GM19351 (cell line): ENCODE measurements around the gene AXIN1.
A peak's percentile ranks its signal among the peaks of the same experiment; 100 is the strongest.
"Not testable (repeated sequence)": the region's sequence is repeated elsewhere in the genome, so short reads cannot be mapped to it uniquely, and the experiment has no call there.

Experiments
- ATAC-seq: cut with Tn5 transposase; IDR thresholded peaks from one replicate; pipeline ENCODE4 v1.9.1; 2021; ENCODE audit warnings: mild to moderate bottlenecking, moderate library complexity; ENCODE audit not compliant: unreplicated experiment

The AXIN1 gene

GRCh38 chr16:370979-371514, 18.5 kb upstream of the AXIN1 start:
- no peak for ATAC-seq

GRCh38 chr16:370443-370842, 17.9 kb upstream of the AXIN1 start, which contains the start of gene MRPL28:
Gene MRPL28, minus strand, starts transcription at chr16:370538. Its CDS starts 320 bp downstream, at chr16:370218.
- peak; percentile 94 for ATAC-seq

DNA sequence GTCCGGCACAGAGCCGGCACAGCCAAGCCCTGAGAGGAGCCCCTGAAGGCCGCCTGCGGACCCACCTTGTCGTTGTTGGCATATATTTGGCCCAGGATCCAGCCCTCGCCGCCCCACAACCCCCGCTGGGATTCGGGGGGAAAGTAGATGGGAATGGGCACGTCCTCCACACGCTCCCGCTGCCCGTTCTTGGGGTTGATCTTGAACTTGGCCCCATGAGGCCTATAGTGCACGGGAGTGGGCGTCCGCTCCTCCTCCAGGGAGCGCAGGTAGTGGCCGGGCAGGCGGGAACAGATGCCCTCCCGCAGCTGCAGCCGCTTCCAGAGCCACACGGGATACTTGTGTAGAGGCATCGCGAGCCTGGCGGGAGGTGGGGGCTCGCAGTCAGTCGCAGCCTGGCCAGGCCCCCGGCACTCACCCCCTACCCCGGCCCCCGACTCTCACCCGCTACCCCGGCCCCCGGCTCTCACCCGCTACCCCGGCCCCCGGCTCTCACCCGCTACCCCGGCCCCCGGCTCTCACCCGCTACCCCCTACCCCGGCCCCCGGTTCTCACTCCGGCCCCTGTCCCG, 17.4 kb upstream of the AXIN1 start:
- no peak for ATAC-seq

GRCh38 chr16:369275-369865, 16.8 kb upstream of the AXIN1 start:
- ATAC-seq, result no peak

- no peak for ATAC-seq
Observed at GRCh38 chr16:368388-369158, 16.1 kb upstream of the AXIN1 start.

DNA sequence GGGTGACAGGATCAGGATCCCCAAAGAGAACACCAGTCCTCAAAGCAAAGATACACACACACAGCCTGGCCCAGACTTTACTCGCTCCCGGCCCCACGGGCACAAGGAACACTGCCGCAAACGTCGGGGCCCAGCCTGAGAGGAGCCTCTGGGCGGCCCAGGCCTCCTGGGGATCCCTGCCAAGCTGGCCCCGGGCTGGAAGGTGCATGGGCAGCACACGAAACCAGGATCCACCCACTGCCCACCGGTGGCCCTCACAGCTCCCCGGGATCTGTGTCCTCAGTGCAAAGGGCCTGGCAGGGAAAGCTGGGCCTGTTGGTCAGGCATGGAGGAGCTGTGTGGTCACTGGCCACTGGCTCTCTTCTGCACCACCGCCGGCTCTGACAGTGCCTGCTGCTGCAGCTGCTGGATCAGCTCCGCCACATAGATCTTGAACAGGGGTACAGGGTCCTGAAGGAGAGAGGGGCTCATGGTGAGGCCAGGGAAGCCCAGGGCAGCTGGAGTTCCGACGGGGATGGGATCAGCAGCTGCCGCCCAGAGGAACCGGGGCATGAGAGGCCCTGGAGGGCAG, 14.9 kb upstream of the AXIN1 start:
- no peak for ATAC-seq

DNA sequence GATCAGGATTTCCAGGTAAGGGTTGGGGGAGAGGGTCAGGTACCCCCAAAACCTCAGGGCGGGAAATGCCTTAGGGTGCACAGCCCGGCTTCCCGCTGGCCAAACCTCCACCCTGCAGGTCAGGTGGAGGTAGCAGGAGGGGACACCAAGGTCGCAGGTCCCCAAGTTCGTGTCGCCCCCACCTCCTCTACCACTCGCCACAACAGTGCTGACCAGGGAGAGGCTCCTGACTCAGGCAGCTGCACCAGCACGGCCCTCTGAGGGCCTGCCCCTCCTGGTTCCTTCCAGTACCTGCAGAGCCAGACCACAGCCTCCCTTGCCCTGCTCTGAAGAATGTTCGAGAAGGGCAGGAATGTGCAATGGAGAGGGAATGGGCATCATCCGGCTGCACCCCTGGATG, 14.0 kb upstream of the AXIN1 start:
- ATAC-seq, result no peak

DNA sequence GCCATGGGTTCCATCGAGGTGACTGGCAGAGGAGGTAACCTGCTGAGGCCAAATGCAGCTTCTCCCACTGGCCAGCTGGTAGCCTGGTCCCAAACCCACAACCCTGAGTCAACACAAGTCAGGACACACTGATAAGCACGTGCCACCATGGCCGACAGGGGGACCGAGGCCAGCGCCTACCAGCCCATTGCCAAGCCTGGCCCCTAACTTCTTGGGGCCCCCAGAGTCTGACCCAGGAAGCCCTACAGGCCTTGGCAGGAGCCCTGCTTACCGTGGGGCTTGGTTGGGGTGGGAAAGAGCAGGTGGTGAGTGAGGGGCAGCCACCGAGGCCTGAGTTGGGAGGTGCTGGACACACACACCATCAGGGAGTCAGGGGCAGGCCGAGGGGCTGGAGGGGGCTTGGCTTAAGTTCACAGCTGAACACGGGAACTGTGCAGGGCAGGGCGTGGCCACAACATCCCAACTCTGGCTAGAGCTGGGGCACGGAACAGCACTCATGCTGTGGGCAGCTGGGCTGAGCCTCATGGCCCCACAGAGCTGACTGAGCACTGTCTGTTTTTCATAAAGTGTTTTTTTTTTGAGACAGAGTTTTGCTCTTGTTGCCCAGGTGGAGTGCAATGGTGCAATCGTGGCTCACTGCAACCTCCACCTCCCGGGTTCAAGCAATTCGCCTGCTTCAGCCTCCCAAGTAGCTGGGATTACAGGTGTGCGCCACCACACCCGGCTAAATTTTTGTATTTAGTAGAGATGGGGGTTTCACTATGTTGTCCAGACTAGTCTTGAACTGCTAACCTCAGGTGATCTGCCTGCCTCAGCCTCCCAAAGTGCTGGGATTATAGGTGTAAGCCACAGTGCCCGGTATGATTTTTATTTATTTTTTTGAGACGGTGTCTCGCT, 12.3 kb upstream of the AXIN1 start:
- no peak for ATAC-seq

DNA sequence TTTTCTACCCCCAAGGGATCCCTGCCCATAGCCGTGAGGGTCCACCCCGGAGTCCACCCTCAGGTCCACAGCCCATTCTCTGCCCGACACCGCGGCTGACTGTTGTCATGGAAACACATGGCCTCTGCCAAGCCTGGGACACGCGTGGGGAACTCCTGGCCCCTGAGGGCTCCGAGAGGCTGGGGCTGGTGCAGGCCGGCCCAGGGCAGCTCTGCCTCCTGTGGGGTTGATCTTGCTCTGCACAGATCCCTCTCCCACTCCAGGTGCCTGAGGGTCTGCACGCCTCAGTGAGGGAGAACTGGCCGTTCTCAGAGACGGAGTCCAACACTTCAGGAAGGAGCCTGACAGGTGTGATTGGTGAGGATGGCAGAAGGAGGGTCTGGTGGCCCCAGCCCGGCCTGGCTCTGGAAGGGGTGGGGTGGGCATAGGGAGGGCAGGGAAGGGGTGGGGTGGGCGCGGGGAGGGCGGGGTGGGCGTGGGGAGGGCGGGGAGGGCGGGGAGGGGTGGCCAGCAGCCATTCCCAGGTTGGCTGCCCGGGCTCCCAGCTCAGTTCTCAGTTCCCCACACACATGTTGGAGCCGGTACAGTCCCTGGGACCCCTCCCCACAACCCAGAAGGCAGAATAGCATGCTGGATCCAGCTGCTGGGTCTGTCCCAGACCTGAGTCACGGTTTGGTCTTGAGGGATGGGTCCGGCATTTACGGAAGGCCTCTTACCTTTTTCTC, 11.4 kb upstream of the AXIN1 start:
- ATAC-seq, result no peak

- no peak for ATAC-seq
Observed at GRCh38 chr16:363110-363765, 10.7 kb upstream of the AXIN1 start.

DNA sequence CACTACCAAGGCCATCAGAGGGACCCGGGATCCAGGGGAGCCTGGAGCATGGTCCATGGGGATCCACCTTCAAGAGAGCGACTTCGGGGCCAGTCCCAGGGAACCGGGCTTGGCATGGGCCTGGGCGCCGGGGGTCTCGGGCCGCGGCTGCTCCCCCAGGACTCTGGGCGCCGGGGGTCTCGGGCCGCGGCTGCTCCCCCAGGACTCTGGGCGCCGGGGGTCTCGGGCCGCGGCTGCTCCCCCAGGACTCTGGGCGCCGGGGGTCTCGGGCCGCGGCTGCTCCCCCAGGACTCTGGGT, 10.1 kb upstream of the AXIN1 start:
- not testable (repeated sequence) for ATAC-seq

GRCh38 chr16:361872-362701, 9.6 kb upstream of the AXIN1 start:
- no peak for ATAC-seq

GRCh38 chr16:361341-361871, 8.9 kb upstream of the AXIN1 start:
- ATAC-seq, result no peak

- ATAC-seq, result no peak
Observed at GRCh38 chr16:360698-361336, 8.3 kb upstream of the AXIN1 start.

GRCh38 chr16:359871-360697, 7.6 kb upstream of the AXIN1 start:
- no peak for ATAC-seq

DNA sequence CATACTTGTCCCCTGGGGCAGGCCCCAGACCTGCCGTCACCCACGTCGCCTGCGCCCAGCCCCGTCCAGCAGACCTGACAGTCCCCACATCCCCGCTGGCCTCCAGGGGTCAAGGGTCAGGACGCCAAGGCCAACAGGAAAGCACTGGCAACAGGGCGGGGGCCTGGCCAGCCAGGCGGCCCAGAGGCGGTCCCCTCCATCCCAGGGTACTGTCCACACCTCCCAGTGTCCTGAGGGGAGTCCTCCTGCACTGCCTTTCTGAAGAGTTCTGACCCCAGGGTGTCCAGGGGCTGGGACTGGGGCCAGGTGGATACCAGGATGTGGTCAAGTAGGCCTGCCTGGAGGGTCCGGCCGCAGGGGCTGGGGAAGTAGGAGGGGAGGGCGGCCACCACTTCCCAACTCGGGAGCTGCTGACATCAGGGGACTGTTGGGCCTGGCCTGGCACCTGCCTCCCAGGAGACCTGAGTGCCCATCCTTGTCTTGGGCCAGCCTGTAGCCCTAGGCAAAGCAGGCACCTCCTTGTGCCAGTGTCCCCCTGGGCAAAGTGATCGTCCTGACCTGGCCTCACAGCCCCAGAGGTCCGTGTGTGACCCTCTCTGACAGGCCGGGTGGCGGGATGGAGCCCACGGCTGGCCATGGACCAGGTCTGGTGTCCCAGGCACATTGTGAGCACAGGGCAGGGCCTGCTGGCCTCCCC, 6.7 kb upstream of the AXIN1 start:
- ATAC-seq, result no peak

GRCh38 chr16:356741-357140, 4.2 kb upstream of the AXIN1 start:
- no peak for ATAC-seq
